Subcutaneous abdominal adipose tissue (tissue), 5 donors: Measurements from ENCODE around the gene TPSAB1.
"Not testable (repeated sequence)": the region's sequence is repeated elsewhere in the genome, so short reads cannot be mapped to it uniquely, and the experiment has no call there.

ENCODE experiments used
- H3K27ac ChIP-seq: one replicate; pipeline ENCODE4 v1.7.0; 2013; ENCODE audit warnings: low read depth, mild to moderate bottlenecking, inconsistent platforms, low read length, moderate library complexity
- H3K27me3 ChIP-seq, 5 donors: one replicate each; pipeline ENCODE4 v1.7.0; 2013; ENCODE audit warnings: low read length in 5 of 5, inconsistent platforms in 1 of 5; ENCODE audit not compliant: control insufficient read depth in 5 of 5, insufficient read depth in 4 of 5
- H3K36me3 ChIP-seq, 5 donors: one replicate each; pipeline ENCODE4 v1.7.0; 2013; ENCODE audit warnings: low read length in 5 of 5; ENCODE audit not compliant: control insufficient read depth in 5 of 5, insufficient read depth in 5 of 5
- H3K4me1 ChIP-seq, 5 donors: one replicate each; pipeline ENCODE4 v1.7.0; 2013; ENCODE audit warnings: low read length in 5 of 5, mild to moderate bottlenecking in 3 of 5, moderate library complexity in 1 of 5; ENCODE audit not compliant: control insufficient read depth in 5 of 5, insufficient read depth in 5 of 5
- H3K4me3 ChIP-seq, 5 donors: one replicate each; pipeline ENCODE4 v1.7.0; 2013; ENCODE audit warnings: low read length in 5 of 5, low read depth in 1 of 5
- H3K9ac ChIP-seq, 5 donors: one replicate each; pipeline ENCODE4 v1.7.0; 2013; ENCODE audit warnings: low read length in 5 of 5, mild to moderate bottlenecking in 4 of 5, moderate library complexity in 3 of 5
- H3K9me3 ChIP-seq, 5 donors: one replicate each; pipeline ENCODE4 v1.7.0; 2013; ENCODE audit warnings: low read length in 5 of 5; ENCODE audit not compliant: control insufficient read depth in 5 of 5
- donor health status: healthy.
- donor health status: healthy.
- donor health status: healthy.
- donor health status: healthy.
- donor health status: healthy.

The TPSAB1 gene

GRCh38 chr16:1265826-1266225 lies 25.3 kb downstream of the TPSAB1 start:
- H3K36me3 ChIP-seq: no peaks in the 10 kb centered on the region
- no peak overlapping the region for H3K27ac ChIP-seq
- peaks cover 5 to 29% (median 22%) of the 10 kb centered on the region in 5 donors for H3K27me3 ChIP-seq
- no peak overlapping the region for H3K4me3 ChIP-seq
- H3K9me3 ChIP-seq: peaks cover 0 to 3% (median 0%) of the 10 kb centered on the region in 5 donors
- no peak overlapping the region for H3K9ac ChIP-seq
- no peaks in the 10 kb centered on the region for H3K4me1 ChIP-seq

GRCh38 chr16:1269418-1269817 lies 28.9 kb downstream of the TPSAB1 start:
- not testable (repeated sequence) for H3K36me3 ChIP-seq, H3K4me1 ChIP-seq, H3K9ac ChIP-seq, H3K27ac ChIP-seq, H3K9me3 ChIP-seq, H3K4me3 ChIP-seq
- peaks cover 0 to 28% (median 10%) of the 10 kb centered on the region in 5 donors for H3K27me3 ChIP-seq

- H3K27me3 ChIP-seq: peaks cover 0 to 36% (median 14%) of the 10 kb centered on the region in 5 donors
- no peak overlapping the region for H3K27ac ChIP-seq
- H3K36me3 ChIP-seq: no peaks in the 10 kb centered on the region
- no peak overlapping the region for H3K4me3 ChIP-seq
- peaks cover 0 to 8% (median 3%) of the 10 kb centered on the region in 5 donors for H3K9me3 ChIP-seq
- peaks cover 0 to 8% (median 0%) of the 10 kb centered on the region in 5 donors for H3K4me1 ChIP-seq
- H3K9ac ChIP-seq: no peak overlapping the region
Observed at GRCh38 chr16:1271380-1271723, 30.8 kb downstream of the TPSAB1 start.

- not testable (repeated sequence) for H3K36me3 ChIP-seq, H3K4me3 ChIP-seq, H3K27ac ChIP-seq, H3K9me3 ChIP-seq, H3K9ac ChIP-seq, H3K4me1 ChIP-seq
- peaks cover 0 to 37% (median 14%) of the 10 kb centered on the region in 5 donors for H3K27me3 ChIP-seq
Observed at GRCh38 chr16:1271724-1272413, 31.4 kb downstream of the TPSAB1 start.

DNA sequence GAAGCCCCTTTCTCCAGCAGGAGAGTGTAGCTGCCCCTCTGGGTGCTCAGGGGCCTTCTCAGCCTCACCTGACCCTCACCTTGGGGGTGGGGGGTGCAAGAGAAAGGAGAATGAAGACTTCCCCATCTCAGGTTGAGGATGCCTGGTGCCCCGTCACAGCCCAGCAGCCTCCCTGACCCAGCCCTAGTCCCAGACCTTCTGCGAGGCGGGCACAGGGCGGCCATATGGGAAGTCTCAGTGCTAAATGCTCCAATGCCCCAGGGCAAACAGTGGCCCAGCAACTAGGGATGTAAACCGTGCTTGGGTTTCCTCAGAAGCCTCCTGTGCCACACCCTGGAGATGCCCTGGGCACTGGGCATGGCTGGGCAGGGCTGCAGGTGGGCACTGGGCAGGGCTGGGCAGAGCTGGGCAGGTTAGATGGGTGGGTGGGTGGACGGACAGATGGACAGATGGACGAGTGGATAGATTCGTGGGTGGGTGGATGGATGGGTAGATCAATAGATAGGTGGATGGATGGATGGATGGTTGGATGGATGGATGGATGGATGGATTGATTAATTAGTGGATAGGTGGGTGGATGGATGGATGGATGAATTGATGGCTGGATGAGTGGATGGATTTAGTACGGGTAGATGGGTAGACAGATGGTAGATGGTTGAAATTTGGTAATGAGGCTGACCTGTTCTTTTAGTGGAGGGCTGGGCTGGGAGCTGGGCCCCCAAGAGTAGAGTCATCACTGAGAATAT lies 32.1 kb downstream of the TPSAB1 start:
- Histone ChIP-seq H3K9me3 (peaks cover 0 to 8% (median 0%) of the 10 kb centered on the region in 5 donors), H3K9ac (no peak overlapping the region), H3K27me3 (peaks cover 6 to 44% (median 20%) of the 10 kb centered on the region in 5 donors), H3K36me3 (no peaks in the 10 kb centered on the region), H3K4me1 (peaks cover 0 to 8% (median 0%) of the 10 kb centered on the region in 5 donors), H3K27ac (no peak overlapping the region), H3K4me3 (no peak overlapping the region)

GRCh38 chr16:1273816-1274215 lies 33.3 kb downstream of the TPSAB1 start:
- no peaks in the 10 kb centered on the region for H3K36me3 ChIP-seq
- peaks cover 0 to 8% (median 0%) of the 10 kb centered on the region in 5 donors for H3K4me1 ChIP-seq
- no peak overlapping the region for H3K4me3 ChIP-seq
- H3K9me3 ChIP-seq: peaks cover 0 to 8% (median 0%) of the 10 kb centered on the region in 5 donors
- H3K27ac ChIP-seq: no peak overlapping the region
- H3K9ac ChIP-seq: no peak overlapping the region
- H3K27me3 ChIP-seq: peaks cover 16 to 54% (median 30%) of the 10 kb centered on the region in 5 donors

DNA sequence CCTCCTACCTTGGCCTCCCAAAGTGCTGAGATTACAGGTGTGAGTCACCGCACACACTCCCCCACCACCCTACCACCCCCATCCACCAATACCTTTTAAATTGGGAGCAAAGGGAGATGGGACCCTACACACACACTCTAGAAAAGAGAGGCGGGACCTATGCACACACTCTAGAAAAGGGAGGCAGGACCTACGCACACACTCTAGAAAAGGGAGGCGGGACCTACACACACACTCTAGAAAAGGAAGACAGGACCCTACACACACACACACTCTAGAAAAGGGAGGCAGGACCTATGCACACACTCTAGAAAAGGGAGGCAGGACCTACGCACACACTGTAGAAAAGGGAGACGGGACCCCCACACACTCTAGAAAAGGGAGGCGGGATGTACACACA lies 34.3 kb downstream of the TPSAB1 start:
- Histone ChIP-seq H3K9ac (no peak overlapping the region), H3K4me3 (no peak overlapping the region), H3K4me1 (peaks cover 0 to 8% (median 0%) of the 10 kb centered on the region in 5 donors), H3K36me3 (no peaks in the 10 kb centered on the region), H3K27ac (no peak overlapping the region), H3K27me3 (peaks cover 19 to 63% (median 36%) of the 10 kb centered on the region in 5 donors), H3K9me3 (peaks cover 0 to 8% (median 0%) of the 10 kb centered on the region in 5 donors)

DNA sequence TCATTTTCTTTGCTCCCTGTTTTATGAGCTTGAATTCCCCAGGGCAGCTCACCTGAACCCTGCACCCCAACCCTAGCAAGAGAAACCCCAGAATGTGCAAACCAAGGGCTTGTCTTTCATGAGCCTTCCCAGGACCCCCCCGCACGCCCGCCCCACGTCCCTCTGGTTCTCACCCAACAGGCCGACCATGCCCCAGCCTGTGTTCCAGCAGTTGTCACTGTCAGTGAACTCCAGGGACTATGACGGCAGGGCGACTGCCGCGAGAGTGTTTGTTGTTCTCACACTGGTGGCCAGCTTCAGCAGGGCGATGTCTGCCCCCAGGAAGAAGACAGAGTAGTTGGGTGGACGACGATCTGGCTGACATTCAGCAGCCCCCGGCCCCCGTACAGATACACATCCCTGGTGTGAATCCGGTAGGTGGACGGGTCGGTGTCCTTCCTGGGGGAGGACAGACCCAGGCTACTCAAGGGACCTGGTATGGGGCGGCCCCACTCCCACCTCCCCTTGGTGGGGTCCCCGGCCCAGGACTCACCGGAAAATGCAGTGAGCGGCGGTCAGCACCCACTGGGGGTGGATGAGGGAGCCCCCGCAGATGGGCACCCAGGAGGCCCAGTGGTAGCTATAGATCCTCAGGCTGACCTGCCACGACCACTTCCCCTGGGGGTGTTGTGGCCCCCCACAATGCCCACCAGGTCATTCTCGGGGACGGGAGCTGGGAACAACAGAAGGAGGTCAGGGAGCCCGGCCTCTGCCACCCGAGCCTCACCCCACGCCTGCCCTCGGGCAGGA lies 35.5 kb downstream of the TPSAB1 start:
- H3K27ac ChIP-seq: no peak overlapping the region
- H3K4me1 ChIP-seq: peaks cover 0 to 8% (median 0%) of the 10 kb centered on the region in 5 donors
- H3K36me3 ChIP-seq: no peaks in the 10 kb centered on the region
- H3K27me3 ChIP-seq: peaks cover 19 to 65% (median 37%) of the 10 kb centered on the region in 5 donors
- peaks cover 0 to 8% (median 0%) of the 10 kb centered on the region in 5 donors for H3K9me3 ChIP-seq
- H3K9ac ChIP-seq: no peak overlapping the region
- no peak overlapping the region for H3K4me3 ChIP-seq

DNA sequence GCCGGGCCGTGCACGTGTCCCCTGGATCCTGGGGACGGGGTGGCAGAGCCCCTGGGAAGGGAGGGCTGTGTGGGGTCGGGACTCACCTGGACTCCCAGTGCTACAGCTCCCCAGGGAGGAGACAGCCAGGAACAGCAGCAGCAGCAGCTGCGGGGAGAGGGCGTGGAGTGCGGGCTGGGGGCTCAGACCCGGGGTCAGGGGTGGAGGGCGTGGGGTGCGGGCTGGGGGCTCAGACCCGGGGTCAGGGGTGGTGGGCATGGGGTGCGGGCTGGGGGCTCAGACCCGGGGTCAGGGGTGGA lies 36.0 kb downstream of the TPSAB1 start:
- Histone ChIP-seq H3K9me3 (peaks cover 0 to 8% (median 0%) of the 10 kb centered on the region in 5 donors), H3K27ac (no peak overlapping the region), H3K27me3 (peaks cover 22 to 64% (median 34%) of the 10 kb centered on the region in 5 donors), H3K36me3 (no peaks in the 10 kb centered on the region), H3K9ac (no peak overlapping the region), H3K4me3 (no peak overlapping the region), H3K4me1 (peaks cover 0 to 6% (median 0%) of the 10 kb centered on the region in 5 donors)
